Endothelial cell of umbilical vein (primary cell): ENCODE results near the gene SMYD4.

Experiments
- CTCF ChIP-seq, 2 donors: IDR thresholded peaks; 1 replicate in 1 of 2; 2 replicates in 1 of 2; pipeline ENCODE4 v1.5.1; 2011; ENCODE audit warnings: low read length in 2 of 2, mild to moderate bottlenecking in 2 of 2, moderate library complexity in 2 of 2, control low read depth in 1 of 2, inconsistent platforms in 1 of 2, low read depth in 1 of 2; ENCODE audit not compliant: insufficient read depth in 1 of 2; ENCODE audit errors: extremely low read depth in 1 of 2
- EZH2 ChIP-seq: IDR thresholded peaks from 2 replicates; pipeline ENCODE4 v1.6.1; 2012; ENCODE audit warnings: borderline replicate concordance, low read depth, mild to moderate bottlenecking, moderate library complexity, low read length, inconsistent platforms; ENCODE audit not compliant: severe bottlenecking
- POLR2AphosphoS5 ChIP-seq: IDR thresholded peaks from 2 replicates; pipeline ENCODE4 v1.6.1; 2012; ENCODE audit warnings: low read depth, mild to moderate bottlenecking, control low read depth, low read length, moderate library complexity; ENCODE audit not compliant: insufficient read depth

DNA sequence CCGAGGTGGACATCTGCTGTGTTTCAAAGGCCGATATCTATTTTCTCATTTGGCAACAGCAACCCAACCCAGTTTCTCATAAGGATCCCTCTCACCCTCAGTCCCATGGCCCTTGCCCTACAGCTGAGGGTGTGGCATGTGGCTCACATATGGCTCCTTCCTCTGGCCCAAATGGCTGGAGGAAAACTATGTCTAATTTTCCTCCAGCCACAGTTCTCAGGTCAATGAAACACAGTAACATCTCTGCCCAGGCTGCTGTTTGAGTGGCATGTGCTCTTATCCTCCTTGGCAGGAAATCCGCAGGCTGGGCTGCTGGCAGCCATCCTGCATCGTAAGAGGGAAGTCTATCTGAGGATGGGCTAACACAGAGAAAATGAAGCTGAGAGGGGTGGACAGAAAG, 43.8 kb downstream of the SMYD4 start:
- TF ChIP-seq CTCF (IDR thresholded peaks at IDR 0.05; ENCODE audit: extremely low read depth in 1 of 2, insufficient read depth in 1 of 2, low read depth in 1 of 2, low read length in 2 of 2) (no peak), POLR2AphosphoS5 (no peak), EZH2 (no peak)
